OCI-LY1 (cell line): ENCODE results near the gene C17orf50.

Experiments
- H2AFZ ChIP-seq: fragments of 200-600 bp; sonication (generic), shearing (Covaris generic); 2 replicates; pipeline ENCODE4 v1.6.0; 2014; ENCODE audit warnings: antibody characterized with exemption, mild to moderate bottlenecking, low read length
- H3F3A ChIP-seq: fragments of 200-600 bp; sonication (generic), shearing (Covaris generic); 2 replicates; pipeline ENCODE4 v1.6.0; 2014; ENCODE audit warnings: mild to moderate bottlenecking, antibody characterized with exemption, low read length, moderate library complexity; ENCODE audit not compliant: insufficient read depth
- H3K27ac ChIP-seq: fragments of 200-600 bp; sonication (generic); 2 replicates; pipeline ENCODE4 v1.5.1; 2014; ENCODE audit warnings: low read length, mixed run types, mild to moderate bottlenecking, low read depth; ENCODE audit not compliant: poor library complexity, severe bottlenecking
- H3K27me3 ChIP-seq: fragments of 200-600 bp; sonication (generic); 2 replicates; pipeline ENCODE4 v1.6.0; 2014; ENCODE audit warnings: antibody characterized with exemption, mild to moderate bottlenecking, low read length, moderate library complexity; ENCODE audit not compliant: insufficient read depth
- H3K36me3 ChIP-seq: fragments of 200-600 bp; sonication (generic); 2 replicates; pipeline ENCODE4 v1.6.1; 2014; ENCODE audit warnings: mild to moderate bottlenecking, antibody characterized with exemption, low read length, moderate library complexity, mixed read lengths; ENCODE audit not compliant: insufficient read depth
- H3K4me1 ChIP-seq: fragments of 200-600 bp; sonication (generic); 2 replicates; pipeline ENCODE4 v1.5.1; 2014; ENCODE audit warnings: mild to moderate bottlenecking, low read length, moderate library complexity; ENCODE audit not compliant: insufficient read depth, severe bottlenecking
- H3K4me2 ChIP-seq: fragments of 200-600 bp; sonication (generic), shearing (Covaris generic); 2 replicates; pipeline ENCODE4 v1.6.1; 2014; ENCODE audit warnings: low read length
- H3K4me3 ChIP-seq: fragments of 200-600 bp; sonication (generic); 2 replicates; pipeline ENCODE4 v1.5.1; 2014; ENCODE audit warnings: low read length, low read depth, mild to moderate bottlenecking, mixed read lengths; ENCODE audit not compliant: poor library complexity, severe bottlenecking
- H3K79me2 ChIP-seq: fragments of 200-600 bp; shearing (Covaris generic); 2 replicates; pipeline ENCODE4 v1.6.1; 2016; ENCODE audit warnings: mixed run types, low read length, mixed read lengths; ENCODE audit not compliant: insufficient read depth
- H3K9ac ChIP-seq: fragments of 200-600 bp; sonication (generic), shearing (Covaris generic); 2 replicates; pipeline ENCODE4 v1.6.1; 2014; ENCODE audit warnings: mild to moderate bottlenecking, low read length, mixed read lengths
- H3K9me2 ChIP-seq: fragments of 200-600 bp; sonication (generic), shearing (Covaris generic); 2 replicates; pipeline ENCODE4 v1.6.1; 2014; ENCODE audit warnings: low read depth, mild to moderate bottlenecking, low read length, mixed read lengths
- H3K9me3 ChIP-seq: fragments of 200-600 bp; shearing (Covaris generic); 2 replicates; pipeline ENCODE4 v1.6.1; 2014; ENCODE audit warnings: low read length, mixed read lengths
- H4K20me1 ChIP-seq: fragments of 200-600 bp; sonication (generic), shearing (Covaris generic); 2 replicates; pipeline ENCODE4 v1.6.0; 2016; ENCODE audit warnings: mild to moderate bottlenecking, low read length; ENCODE audit not compliant: insufficient read depth
- CTCF ChIP-seq: fragments of 200-600 bp; sonication (generic), shearing (Covaris generic); IDR thresholded peaks from 2 replicates; pipeline ENCODE4 v1.5.1; 2017; ENCODE audit warnings: mild to moderate bottlenecking, antibody characterized with exemption, low read length, moderate library complexity, mixed read lengths
- EZH2 ChIP-seq: fragments of 200-600 bp; sonication (generic), shearing (Covaris generic); IDR thresholded peaks from 2 replicates; pipeline ENCODE4 v1.8.0; 2017; ENCODE audit warnings: borderline replicate concordance, mixed run types, mild to moderate bottlenecking, antibody characterized with exemption, low read length, moderate library complexity, mixed read lengths

Gene C17orf50

GRCh38 chr17:35796942-35797341 lies 36.3 kb downstream of the C17orf50 start:
- Histone ChIP-seq H3K36me3 (no peaks in the 10 kb centered on the region), H3K4me1 (peaks cover 16% of the 10 kb centered on the region), H3K4me2 (no peak overlapping the region), H2AFZ (no peak overlapping the region), H3K27ac (no peak overlapping the region), H4K20me1 (no peaks in the 10 kb centered on the region), H3K79me2 (no peaks in the 10 kb centered on the region), H3K9me2 (no peaks in the 10 kb centered on the region), H3K9me3 (no peaks in the 10 kb centered on the region), H3K4me3 (no peak overlapping the region), H3F3A (no peaks in the 10 kb centered on the region), H3K27me3 (peaks cover 14% of the 10 kb centered on the region), H3K9ac (no peak overlapping the region)
- TF ChIP-seq CTCF (no peak), EZH2 (no peak)

- H3K79me2 ChIP-seq = no peaks in the 10 kb centered on the region
- H3K9ac ChIP-seq = no peak overlapping the region
- peaks cover 20% of the 10 kb centered on the region for H3K4me1 ChIP-seq
- H3K4me3 ChIP-seq = no peak overlapping the region
- H3K27me3 ChIP-seq = peaks cover 11% of the 10 kb centered on the region
- H2AFZ ChIP-seq = no peak overlapping the region
- H3K9me3 ChIP-seq = no peaks in the 10 kb centered on the region
- H3K4me2 ChIP-seq = no peak overlapping the region
- H3K27ac ChIP-seq = no peak overlapping the region
- no peaks in the 10 kb centered on the region for H3K36me3 ChIP-seq
- no peaks in the 10 kb centered on the region for H3K9me2 ChIP-seq
- H3F3A ChIP-seq = no peaks in the 10 kb centered on the region
- TF ChIP-seq CTCF = no peak
- no peak for TF ChIP-seq EZH2
- no peaks in the 10 kb centered on the region for H4K20me1 ChIP-seq
Measured at GRCh38 chr17:35797370-35797769, 36.7 kb downstream of the C17orf50 start.

GRCh38 chr17:35797918-35798317 lies 37.2 kb downstream of the C17orf50 start:
- Histone ChIP-seq H4K20me1 (no peaks in the 10 kb centered on the region), H2AFZ (no peak overlapping the region), H3F3A (no peaks in the 10 kb centered on the region), H3K79me2 (no peaks in the 10 kb centered on the region), H3K4me2 (no peak overlapping the region), H3K9me2 (no peaks in the 10 kb centered on the region), H3K4me1 (peaks cover 20% of the 10 kb centered on the region), H3K9me3 (no peaks in the 10 kb centered on the region), H3K36me3 (no peaks in the 10 kb centered on the region), H3K27ac (no peak overlapping the region), H3K27me3 (peaks cover 11% of the 10 kb centered on the region), H3K9ac (no peak overlapping the region), H3K4me3 (no peak overlapping the region)
- no peak for TF ChIP-seq CTCF
- TF ChIP-seq EZH2 = no peak
